Measurements from ENCODE around the gene AKR7A3. TPM values are rescaled to one million over a fixed set of nuclear protein-coding genes. Genes with fewer than 3 reads are reported as not detected.
A peak's percentile ranks its signal among the peaks of the same experiment; 100 is the strongest.

The AKR7A3 gene
- total RNA-seq, 1 experiment from 2014 or later = 1.5 TPM

DNA sequence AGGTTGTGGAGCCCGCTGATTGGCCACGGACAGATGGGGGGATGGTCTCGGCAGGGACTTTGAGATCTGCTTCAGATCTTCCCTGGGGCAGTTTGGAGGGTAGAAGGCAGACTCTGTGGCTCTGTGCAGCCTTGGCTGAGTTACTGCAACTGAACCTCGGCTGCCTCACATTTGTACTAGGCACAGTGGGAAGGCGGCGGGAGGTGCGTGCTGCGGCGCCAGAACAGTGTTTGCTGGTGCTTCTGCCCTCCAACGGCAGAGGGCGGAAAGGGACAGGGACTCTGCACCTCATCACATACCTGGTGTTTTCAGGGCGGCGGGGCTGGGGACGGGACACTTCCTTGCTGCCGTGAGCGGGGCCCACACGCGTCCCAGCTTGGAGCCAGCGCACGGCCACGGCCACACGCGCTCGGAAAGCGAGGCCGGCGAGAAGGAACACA lies 49.8 kb upstream of the AKR7A3 start (continued):
- TF ChIP-seq CTCF (IDR thresholded peaks at IDR 0.05) (peak; percentile 33; the same call in 1 of the 2 replicates), ZBTB21 (CRISPR knock-in tag; IDR thresholded peaks at IDR 0.05; ENCODE audit: borderline replicate concordance) (peak; percentile 62; the same call in 1 of the 2 replicates), ATF6 (CRISPR knock-in tag; IDR thresholded peaks at IDR 0.05) (no peak), FOXJ3 (CRISPR knock-in tag; IDR thresholded peaks at IDR 0.05; ENCODE audit: borderline replicate concordance) (no peak), PRDM15 (CRISPR knock-in tag; IDR thresholded peaks at IDR 0.05) (no peak), ZNF121 (CRISPR knock-in tag; IDR thresholded peaks at IDR 0.05) (0 out of 2 replicates have a peak, but pooled peaks have one; percentile 24), AFF4 (CRISPR knock-in tag; IDR thresholded peaks at IDR 0.05; ENCODE audit: borderline replicate concordance) (peak; percentile 70; the same call in 1 of the 2 replicates), SP1 (CRISPR knock-in tag; conservative IDR thresholded peaks at IDR 0.05) (0 out of 2 replicates have a peak, but pooled peaks have one; percentile 26)
- TF ChIP-seq, protein P1, sequence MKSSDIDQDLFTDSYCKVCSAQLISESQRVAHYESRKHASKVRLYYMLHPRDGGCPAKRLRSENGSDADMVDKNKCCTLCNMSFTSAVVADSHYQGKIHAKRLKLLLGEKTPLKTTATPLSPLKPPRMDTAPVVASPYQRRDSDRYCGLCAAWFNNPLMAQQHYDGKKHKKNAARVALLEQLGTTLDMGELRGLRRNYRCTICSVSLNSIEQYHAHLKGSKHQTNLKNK (CRISPR knock-in tag; IDR thresholded peaks at IDR 0.05) = no peak

- Mint-ChIP-seq H3K9me3 (no peaks in the 10 kb centered on the region), H3K27me3 (ENCODE audit: low read depth) (no peaks in the 10 kb centered on the region), H3K27ac (peak overlapping the region; percentile 98), H3K36me3 (peaks cover 2% of the 10 kb centered on the region), H3K4me1 (peaks cover 34% of the 10 kb centered on the region), H3K4me3 (no peak overlapping the region)
- no peak for ATAC-seq
- DNase-seq (ENCODE audit: low spot score) = no peak
- CTCF ChIA-PET = interaction anchor here (2.8 to 3.2 kb wide), 2 partner anchors 17 to 316 kb away, joined by 11 read pairs; no protein-coding TSS in a partner anchor
- TF ChIP-seq TP53 (CRISPR knock-in tag; IDR thresholded peaks at IDR 0.05) = 0 out of 2 replicates have a peak, but pooled peaks have one; percentile 25
- 0 out of 2 replicates have a peak, but pooled peaks have one; percentile 32 for TF ChIP-seq ZNF121 (CRISPR knock-in tag; IDR thresholded peaks at IDR 0.05)
- TF ChIP-seq ELF4 (CRISPR knock-in tag; IDR thresholded peaks at IDR 0.05; ENCODE audit: low read depth) = no peak
- TF ChIP-seq, protein P2, sequence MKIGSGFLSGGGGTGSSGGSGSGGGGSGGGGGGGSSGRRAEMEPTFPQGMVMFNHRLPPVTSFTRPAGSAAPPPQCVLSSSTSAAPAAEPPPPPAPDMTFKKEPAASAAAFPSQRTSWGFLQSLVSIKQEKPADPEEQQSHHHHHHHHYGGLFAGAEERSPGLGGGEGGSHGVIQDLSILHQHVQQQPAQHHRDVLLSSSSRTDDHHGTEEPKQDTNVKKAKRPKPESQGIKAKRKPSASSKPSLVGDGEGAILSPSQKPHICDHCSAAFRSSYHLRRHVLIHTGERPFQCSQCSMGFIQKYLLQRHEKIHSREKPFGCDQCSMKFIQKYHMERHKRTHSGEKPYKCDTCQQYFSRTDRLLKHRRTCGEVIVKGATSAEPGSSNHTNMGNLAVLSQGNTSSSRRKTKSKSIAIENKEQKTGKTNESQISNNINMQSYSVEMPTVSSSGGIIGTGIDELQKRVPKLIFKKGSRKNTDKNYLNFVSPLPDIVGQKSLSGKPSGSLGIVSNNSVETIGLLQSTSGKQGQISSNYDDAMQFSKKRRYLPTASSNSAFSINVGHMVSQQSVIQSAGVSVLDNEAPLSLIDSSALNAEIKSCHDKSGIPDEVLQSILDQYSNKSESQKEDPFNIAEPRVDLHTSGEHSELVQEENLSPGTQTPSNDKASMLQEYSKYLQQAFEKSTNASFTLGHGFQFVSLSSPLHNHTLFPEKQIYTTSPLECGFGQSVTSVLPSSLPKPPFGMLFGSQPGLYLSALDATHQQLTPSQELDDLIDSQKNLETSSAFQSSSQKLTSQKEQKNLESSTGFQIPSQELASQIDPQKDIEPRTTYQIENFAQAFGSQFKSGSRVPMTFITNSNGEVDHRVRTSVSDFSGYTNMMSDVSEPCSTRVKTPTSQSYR (CRISPR knock-in tag; IDR thresholded peaks at IDR 0.05) = 0 out of 2 replicates have a peak, but pooled peaks have one; percentile 41
- POLR2A ChIA-PET = no interaction called here
Measured at GRCh38 chr1:19337289-19337688, 48.7 kb upstream of the AKR7A3 start.
